ENCODE measurements around the gene SPOCK1.

GRCh38 chr5:137287569-137287968 lies 211.6 kb downstream of the SPOCK1 start:
- no peak for TF ChIP-seq POLR2A (IDR thresholded peaks at IDR 0.05)
- TF ChIP-seq CTCF (IDR thresholded peaks at IDR 0.05) = no peak

Measured in Peyer's patch (tissue), 4 donors.